Caki2 (cell line): ENCODE results near the gene SMPD3. TPM values are rescaled to one million over a fixed set of nuclear protein-coding genes. Genes with fewer than 3 reads are reported as not detected.

ENCODE experiments used
- DNase-seq: peaks from one replicate; pipeline ENCODE4 v3.0.0-alpha.2; 2015; ENCODE audit warnings: low read depth
- in situ Hi-C: cut with HindIII; loops from 2 replicates; pipeline ENCODE4 v1.10.0; 2016; ENCODE audit warnings: low sequenced_read_pairs, low pct_unique_long_range_greater_than_20kb, mixed read lengths
- total RNA-seq: library from RNA; depleted of rRNA; stranded (reverse); fragments of >200 nt; shearing (Covaris generic); gene quantifications from 2 replicates; pipeline ENCODE4 v1.2.3, GENCODE V29; 2014; ENCODE audit warnings: low replicate concordance

SMPD3 gene
- total RNA-seq, 1 experiment from 2014 or later: not detected

DNA sequence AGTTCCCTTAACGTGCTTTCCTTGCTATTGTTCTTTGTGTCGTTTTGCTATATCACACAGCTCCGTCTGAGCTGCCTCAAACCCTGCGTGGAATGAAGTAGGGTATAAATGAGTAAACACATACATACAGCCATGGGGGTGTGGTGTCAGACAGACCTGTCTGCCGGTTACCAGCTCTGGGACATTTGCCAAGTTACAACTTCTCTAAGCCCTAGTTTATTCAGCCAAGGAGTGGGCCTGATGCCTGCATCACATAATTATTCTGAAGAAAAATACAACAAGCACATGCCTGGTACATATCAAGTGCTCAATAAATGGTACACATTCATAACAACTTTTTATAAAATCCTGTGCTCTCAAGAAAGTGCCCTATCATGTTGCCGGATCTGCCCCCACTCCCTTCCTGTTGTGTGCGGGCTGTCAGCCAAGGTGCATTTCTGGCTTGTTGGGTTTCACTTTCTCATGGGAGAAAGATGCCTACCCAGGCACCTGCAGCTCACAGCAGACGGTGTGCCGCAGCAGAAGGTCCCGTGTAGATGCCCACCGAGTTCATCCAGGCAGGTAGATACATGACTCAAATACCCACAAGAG lies 30.5 kb downstream of the SMPD3 start:
- no peak for DNase-seq
- in situ Hi-C loops: no loop called here

- in situ Hi-C loops: no loop called here
- no peak for DNase-seq
Observed at GRCh38 chr16:68416057-68417046, 32.0 kb downstream of the SMPD3 start.

DNA sequence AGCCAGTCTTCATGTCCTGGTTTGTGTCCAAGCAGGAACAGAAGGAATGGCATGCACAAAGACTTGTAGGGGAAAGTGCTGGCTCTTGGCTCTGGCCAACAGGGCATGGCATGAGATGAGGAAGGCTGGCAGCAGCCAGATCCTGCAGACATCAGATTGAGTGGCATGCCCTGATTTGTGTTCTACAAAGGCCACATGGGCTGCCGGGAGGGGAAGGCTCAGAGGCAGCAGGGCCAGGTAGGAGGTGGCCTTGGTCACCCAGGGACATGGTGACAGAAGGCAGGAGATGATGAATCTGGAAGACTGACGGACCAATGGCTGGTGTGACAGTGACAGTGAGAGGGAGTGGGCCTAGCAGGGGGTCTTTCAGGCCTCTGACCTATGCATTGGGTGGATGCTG lies 33.7 kb downstream of the SMPD3 start:
- in situ Hi-C loops: no loop called here
- no peak for DNase-seq

- in situ Hi-C loops: no loop called here
- DNase-seq: no peak
Observed at GRCh38 chr16:68412061-68412460, 36.2 kb downstream of the SMPD3 start.

DNA sequence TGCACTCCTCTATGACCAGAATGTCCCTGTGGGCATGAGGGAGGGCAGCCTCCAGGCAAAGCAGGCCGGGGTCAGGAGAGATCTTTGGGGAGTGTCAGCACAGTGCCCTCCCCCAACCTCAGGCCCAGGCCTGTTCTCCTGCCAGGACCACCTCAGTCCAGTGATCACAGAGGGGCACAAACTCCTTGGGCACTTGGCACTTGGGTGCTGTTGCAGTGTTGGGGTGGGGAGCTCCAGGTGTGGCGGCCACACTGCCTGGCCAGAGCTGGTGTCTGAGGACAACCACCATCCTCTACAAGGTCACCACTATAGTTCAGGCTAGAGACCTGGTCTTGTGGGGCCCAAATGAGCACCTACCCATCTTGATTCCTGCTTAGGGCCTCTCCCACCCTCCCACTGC lies 37.2 kb downstream of the SMPD3 start:
- DNase-seq: no peak
- in situ Hi-C loops: no loop called here

DNA sequence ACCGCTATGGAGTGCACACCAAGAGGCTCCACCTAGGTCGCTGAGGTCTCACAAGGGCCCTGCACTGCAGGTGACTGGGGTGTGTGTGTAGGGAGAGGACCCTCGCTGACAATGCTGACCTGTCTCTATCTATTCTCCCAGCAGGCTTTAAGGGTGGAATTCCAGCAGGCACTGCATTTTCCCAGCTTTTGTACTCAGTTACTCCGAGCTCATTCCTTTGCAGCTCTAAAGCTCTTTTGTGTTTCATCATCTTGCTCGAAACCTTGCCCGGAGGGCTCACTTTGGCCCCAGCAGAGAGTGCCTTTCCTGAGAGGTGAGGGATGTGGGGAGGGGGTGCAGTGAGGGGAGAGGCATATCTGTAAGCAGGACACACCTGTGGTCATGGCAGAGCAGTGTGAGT lies 39.3 kb downstream of the SMPD3 start:
- in situ Hi-C loops: no loop called here
- DNase-seq: no peak

DNA sequence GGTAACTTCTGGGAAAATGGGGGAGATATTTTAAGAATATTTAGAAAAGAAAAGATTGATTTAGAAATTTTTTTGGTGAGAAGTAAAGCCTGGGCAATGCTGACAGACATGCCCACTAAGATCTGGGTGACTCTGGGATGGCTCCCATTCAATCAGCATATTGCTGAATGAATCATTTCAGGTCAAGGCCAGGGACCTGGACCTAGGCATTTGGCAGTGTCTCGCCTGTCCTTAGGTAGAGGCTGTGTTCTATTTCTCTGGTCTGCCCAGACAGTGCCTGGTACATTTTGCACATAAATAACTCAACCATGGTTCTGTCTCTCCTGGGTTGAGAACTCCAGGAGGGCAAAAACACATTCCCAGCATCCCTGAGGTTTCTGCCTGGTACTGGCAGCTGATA lies 39.9 kb downstream of the SMPD3 start:
- in situ Hi-C loops: no loop called here
- no peak for DNase-seq

DNA sequence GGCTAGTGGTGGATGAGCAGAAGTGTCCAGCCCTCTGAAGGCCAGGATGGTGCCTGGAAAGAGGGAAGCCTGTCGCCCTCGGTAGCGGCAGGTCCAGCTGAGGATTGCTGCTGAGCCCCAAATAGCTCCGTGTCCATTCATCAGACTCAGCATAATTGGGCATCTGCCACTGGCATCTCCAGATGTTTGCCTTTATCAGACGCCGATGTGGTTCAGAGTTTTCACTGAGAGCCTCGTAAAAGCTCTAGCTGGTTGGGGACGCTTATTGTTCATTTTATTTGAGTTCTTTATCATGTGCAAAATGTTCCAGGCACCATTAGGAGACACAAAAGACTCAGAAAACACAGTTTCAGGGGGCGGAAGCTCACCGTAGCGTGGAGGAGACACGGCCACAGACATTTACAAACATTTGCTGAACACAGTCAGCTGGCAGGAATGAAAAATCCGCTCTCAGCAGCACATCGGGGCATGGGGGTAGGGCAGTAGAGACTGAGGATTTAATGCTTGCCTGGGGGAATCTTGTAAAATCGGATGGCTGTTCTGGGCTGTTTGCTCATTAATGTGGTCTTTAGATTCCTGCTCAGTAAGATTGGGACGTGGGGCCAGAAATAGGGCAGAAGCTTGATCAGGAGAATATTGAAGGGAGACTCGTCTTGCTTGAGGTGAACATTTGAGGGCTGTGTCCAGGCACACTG lies 41.7 kb downstream of the SMPD3 start:
- in situ Hi-C loops: no loop called here
- no peak for DNase-seq

DNA sequence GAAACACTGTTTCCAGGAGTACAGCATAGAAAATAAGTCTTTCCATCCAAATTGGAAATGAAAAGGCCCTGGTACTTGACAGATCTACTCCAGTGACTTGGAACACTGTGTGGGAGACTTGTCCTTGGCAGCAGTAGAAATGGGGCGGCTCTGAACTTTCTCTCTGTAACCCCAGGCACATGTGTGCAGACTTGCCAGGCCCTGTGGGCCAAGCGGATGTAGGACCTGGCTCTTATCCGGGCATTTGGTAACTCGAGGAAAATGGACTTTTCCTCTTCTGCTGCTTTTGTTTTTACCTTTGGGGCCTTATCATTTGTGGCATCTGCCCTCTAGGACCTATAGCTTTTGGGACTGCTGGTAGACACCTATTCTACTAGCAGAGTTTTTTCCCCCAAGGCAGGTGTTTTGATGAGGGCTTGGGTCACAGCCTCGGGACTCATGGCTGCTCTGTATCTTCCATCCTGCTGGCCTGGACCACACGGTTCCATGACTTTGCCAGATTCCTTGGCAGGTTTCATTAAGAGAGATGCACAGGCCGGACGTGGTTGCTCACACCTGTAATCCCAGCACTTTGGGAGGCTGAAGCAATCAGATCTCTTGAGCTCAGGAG lies 43.5 kb downstream of the SMPD3 start:
- in situ Hi-C loops: no loop called here
- no peak for DNase-seq

- in situ Hi-C loops: no loop called here
- DNase-seq: no peak
Observed at GRCh38 chr16:68403704-68404103, 44.6 kb downstream of the SMPD3 start.

GRCh38 chr16:68403177-68403576 lies 45.1 kb downstream of the SMPD3 start:
- in situ Hi-C loops: no loop called here

GRCh38 chr16:68402748-68403040 lies 45.6 kb downstream of the SMPD3 start:
- in situ Hi-C loops: no loop called here
- DNase-seq: no peak

More at GRCh38 chr16:68403177-68403576, 45.1 kb downstream of the SMPD3 start:
- no peak for DNase-seq

GRCh38 chr16:68401871-68402747 lies 46.2 kb downstream of the SMPD3 start:
- in situ Hi-C loops: no loop called here
- no peak for DNase-seq

DNA sequence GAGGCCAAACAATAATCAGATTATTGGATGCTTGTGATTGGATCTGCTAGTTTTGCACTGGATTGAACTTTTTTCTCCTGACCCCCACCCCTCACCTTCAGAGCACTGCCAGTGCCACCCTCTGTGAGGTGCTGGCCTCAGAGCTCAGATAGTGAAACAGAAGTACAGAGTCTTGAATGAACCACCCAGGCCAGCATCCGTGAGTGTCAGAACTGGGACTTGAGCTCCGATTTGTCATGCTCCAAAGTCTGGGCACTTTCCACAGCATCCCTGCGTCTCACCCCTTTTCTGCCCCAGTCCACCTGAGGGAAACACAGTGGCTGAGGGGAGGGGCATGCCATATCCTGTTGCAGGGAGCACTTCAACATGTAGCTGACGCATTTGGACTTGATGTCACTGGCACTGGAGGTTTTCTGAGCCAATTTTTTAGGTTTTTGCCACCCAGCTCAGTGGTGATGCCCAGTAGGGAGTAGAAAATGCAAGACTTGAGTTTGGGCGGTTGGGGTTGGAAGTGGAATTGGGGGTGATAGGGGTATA lies 47.3 kb downstream of the SMPD3 start:
- in situ Hi-C loops: no loop called here
- no peak for DNase-seq

DNA sequence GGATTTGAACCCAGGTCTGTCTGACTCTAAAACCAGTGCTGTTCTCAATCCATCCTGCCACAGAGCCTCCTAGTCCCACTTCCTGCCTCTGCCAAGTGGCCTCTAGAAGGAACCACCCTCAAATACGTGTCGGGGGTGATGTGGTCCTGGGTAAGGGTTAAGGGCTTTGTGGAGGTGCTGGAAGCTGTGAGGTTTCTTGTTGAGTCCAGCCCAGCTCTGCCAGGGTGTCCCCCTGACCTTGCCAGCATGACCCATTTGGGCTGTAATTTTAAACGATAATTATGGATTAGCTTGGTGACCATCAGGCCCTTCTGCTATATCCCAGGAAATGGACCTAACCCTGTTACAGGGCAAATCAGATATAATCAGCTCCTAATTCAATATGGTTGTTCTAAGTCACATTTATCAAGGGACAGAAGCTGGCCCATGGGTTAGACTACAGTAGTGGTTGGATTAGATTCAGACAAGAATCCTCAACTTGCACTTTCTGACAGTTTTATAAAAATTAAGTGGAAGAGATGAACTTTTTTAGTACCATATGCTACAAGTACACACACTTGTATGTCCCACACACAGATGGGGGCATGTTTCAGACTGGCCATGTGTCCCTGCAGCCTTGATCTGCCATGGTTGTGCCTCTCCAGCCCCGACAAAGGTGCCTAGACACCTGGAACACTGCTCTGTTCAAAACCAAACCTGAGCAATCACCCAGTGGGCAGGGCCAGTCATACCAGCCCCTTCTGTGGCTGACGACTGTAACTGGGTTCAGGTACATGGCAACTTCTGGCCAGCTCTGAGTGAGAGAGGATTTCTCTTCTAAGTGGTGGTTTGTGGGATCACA lies 48.0 kb downstream of the SMPD3 start:
- in situ Hi-C loops: no loop called here
- DNase-seq: no peak

- no peak for DNase-seq
- in situ Hi-C loops: no loop called here
Observed at GRCh38 chr16:68399456-68399855, 48.9 kb downstream of the SMPD3 start.

DNA sequence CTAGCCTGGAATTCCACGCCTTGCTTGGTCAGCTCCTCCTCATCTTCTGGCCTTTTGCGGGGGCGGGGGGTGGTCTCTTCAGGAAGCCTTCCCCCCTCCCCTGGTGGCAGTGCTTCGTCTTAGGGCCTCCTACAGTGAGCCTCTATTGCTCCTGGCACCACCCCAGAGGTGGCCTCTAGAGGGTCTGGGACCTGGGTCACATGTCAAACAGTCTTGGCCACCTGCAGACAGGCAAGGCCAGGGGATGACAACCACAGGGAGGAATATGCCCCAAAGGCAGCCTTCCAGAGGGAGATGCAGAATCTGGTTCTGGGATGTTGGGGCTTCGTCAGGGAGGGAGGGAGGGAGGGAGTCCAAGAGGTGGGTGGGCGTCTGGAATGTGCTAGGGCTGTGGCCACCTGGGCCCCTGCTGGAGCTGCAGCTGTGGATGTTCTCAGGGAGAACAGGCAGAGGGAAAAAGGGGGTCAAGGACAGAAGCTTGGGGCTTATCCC lies 50.6 kb downstream of the SMPD3 start:
- DNase-seq: no peak
- in situ Hi-C loops: no loop called here
